ENCODE results near the gene NELL1. TPM values are rescaled to one million over a fixed set of nuclear protein-coding genes. Genes with fewer than 3 reads are reported as not detected.

NELL1 gene
- total and polyA plus RNA-seq, 2 experiments from 2014 or later = 1.6 TPM; not detected in 1

DNA sequence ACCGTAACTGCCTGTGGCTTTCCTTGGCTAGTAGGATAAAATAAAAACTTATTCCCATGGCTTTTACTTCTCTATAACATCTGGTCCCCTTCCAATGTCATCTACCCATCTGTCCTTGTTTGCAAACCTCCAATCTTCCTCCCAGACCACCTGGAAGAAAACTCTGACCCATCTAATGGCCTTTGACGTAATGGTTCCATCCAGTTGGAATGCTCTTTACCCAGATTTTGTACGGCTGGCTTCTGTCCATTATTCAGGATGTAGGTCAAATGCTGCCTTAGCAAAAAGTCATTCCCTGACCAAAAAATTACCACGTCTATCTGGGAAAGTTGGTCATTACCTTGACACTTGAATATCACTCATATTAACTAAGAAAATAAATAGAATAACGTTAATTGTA is 945.6 kb downstream of the NELL1 start:
- H3K27ac Mint-ChIP-seq = no peak overlapping the region
- TF ChIP-seq, protein P1, sequence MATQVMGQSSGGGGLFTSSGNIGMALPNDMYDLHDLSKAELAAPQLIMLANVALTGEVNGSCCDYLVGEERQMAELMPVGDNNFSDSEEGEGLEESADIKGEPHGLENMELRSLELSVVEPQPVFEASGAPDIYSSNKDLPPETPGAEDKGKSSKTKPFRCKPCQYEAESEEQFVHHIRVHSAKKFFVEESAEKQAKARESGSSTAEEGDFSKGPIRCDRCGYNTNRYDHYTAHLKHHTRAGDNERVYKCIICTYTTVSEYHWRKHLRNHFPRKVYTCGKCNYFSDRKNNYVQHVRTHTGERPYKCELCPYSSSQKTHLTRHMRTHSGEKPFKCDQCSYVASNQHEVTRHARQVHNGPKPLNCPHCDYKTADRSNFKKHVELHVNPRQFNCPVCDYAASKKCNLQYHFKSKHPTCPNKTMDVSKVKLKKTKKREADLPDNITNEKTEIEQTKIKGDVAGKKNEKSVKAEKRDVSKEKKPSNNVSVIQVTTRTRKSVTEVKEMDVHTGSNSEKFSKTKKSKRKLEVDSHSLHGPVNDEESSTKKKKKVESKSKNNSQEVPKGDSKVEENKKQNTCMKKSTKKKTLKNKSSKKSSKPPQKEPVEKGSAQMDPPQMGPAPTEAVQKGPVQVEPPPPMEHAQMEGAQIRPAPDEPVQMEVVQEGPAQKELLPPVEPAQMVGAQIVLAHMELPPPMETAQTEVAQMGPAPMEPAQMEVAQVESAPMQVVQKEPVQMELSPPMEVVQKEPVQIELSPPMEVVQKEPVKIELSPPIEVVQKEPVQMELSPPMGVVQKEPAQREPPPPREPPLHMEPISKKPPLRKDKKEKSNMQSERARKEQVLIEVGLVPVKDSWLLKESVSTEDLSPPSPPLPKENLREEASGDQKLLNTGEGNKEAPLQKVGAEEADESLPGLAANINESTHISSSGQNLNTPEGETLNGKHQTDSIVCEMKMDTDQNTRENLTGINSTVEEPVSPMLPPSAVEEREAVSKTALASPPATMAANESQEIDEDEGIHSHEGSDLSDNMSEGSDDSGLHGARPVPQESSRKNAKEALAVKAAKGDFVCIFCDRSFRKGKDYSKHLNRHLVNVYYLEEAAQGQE (IDR thresholded peaks at IDR 0.05; ENCODE audit: unreplicated experiment) = no peak
- no peak for TF ChIP-seq POLR2AphosphoS5 (IDR thresholded peaks at IDR 0.05; ENCODE audit: low read depth)
- no peak for TF ChIP-seq NANOG (IDR thresholded peaks at IDR 0.05; ENCODE audit: borderline replicate concordance)
- TF ChIP-seq EZH2 (IDR thresholded peaks at IDR 0.05; ENCODE audit: low read depth, unreplicated experiment) = no peak
- TF ChIP-seq EZH2phosphoT487 (IDR thresholded peaks at IDR 0.05; ENCODE audit: unreplicated experiment) = no peak
- TF ChIP-seq STAT1 (IDR thresholded peaks at IDR 0.05; ENCODE audit: unreplicated experiment) = no peak
- TF ChIP-seq, protein P2, sequence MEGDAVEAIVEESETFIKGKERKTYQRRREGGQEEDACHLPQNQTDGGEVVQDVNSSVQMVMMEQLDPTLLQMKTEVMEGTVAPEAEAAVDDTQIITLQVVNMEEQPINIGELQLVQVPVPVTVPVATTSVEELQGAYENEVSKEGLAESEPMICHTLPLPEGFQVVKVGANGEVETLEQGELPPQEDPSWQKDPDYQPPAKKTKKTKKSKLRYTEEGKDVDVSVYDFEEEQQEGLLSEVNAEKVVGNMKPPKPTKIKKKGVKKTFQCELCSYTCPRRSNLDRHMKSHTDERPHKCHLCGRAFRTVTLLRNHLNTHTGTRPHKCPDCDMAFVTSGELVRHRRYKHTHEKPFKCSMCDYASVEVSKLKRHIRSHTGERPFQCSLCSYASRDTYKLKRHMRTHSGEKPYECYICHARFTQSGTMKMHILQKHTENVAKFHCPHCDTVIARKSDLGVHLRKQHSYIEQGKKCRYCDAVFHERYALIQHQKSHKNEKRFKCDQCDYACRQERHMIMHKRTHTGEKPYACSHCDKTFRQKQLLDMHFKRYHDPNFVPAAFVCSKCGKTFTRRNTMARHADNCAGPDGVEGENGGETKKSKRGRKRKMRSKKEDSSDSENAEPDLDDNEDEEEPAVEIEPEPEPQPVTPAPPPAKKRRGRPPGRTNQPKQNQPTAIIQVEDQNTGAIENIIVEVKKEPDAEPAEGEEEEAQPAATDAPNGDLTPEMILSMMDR (conservative IDR thresholded peaks at IDR 0.05; ENCODE audit: low read depth in 2 of 2) = no peak
- no peak for TF ChIP-seq JUNB (IDR thresholded peaks at IDR 0.05; ENCODE audit: unreplicated experiment)
- no peak for TF ChIP-seq CREB1 (CRISPR knock-in tag; IDR thresholded peaks at IDR 0.05; ENCODE audit: low read depth)
- TF ChIP-seq ZNF114 (CRISPR knock-in tag; IDR thresholded peaks at IDR 0.05) = no peak
- TF ChIP-seq, protein P3, sequence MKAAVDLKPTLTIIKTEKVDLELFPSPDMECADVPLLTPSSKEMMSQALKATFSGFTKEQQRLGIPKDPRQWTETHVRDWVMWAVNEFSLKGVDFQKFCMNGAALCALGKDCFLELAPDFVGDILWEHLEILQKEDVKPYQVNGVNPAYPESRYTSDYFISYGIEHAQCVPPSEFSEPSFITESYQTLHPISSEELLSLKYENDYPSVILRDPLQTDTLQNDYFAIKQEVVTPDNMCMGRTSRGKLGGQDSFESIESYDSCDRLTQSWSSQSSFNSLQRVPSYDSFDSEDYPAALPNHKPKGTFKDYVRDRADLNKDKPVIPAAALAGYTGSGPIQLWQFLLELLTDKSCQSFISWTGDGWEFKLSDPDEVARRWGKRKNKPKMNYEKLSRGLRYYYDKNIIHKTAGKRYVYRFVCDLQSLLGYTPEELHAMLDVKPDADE (IDR thresholded peaks at IDR 0.05) = no peak
- Histone ChIP-seq H2AFZ (no peak overlapping the region), H3K79me2 (replicated peaks; ENCODE audit: insufficient read depth) (no peaks in the 10 kb centered on the region), H3K4me2 (no peak overlapping the region), H3K36me3 (ENCODE audit: insufficient read depth) (no peaks in the 10 kb centered on the region), H3K4me3 (no peak overlapping the region), H3K27me3 (ENCODE audit: insufficient read depth) (no peaks in the 10 kb centered on the region), H3K9me2 (ENCODE audit: insufficient read depth) (peaks cover 9% of the 10 kb centered on the region), H3K27ac (ENCODE audit: low read depth) (no peak overlapping the region), H4K20me1 (replicated peaks; ENCODE audit: insufficient read depth) (no peaks in the 10 kb centered on the region), H3K4me1 (ENCODE audit: insufficient read depth) (0 out of 2 replicates have a peak, but pooled peaks cover 5% of the 10 kb centered on the region), H3F3A (replicated peaks; ENCODE audit: low read depth) (no peaks in the 10 kb centered on the region)
- peaks cover 7% of the 10 kb centered on the region for H3K4me1 Mint-ChIP-seq
- no peak for ATAC-seq
- H3K9me3 Mint-ChIP-seq = no peaks in the 10 kb centered on the region
- no peak overlapping the region for H3K4me3 Mint-ChIP-seq
- H3K27me3 Mint-ChIP-seq (ENCODE audit: insufficient read depth, low read depth, poor library complexity) = no peaks in the 10 kb centered on the region
- no peak for DNase-seq (ENCODE audit: low spot score)
- no peaks in the 10 kb centered on the region for H3K36me3 Mint-ChIP-seq (ENCODE audit: low read depth)

Data from GM23338 (cell line).